Measurements from ENCODE around the gene GYPC. TPM values are rescaled to one million over a fixed set of nuclear protein-coding genes. Genes with fewer than 3 reads are reported as not detected.

Gene GYPC
- total and polyA plus RNA-seq, 2 of the 4 experiments (the other 2 are of a cell fraction): 53.4 to 96.3 TPM

GRCh38 chr2:126723281-126723815, 67.4 kb downstream of the GYPC start:
- POLR2A ChIA-PET (ENCODE audit: unreplicated experiment): no interaction called here
- 60% methylated on average over 1 of the region's 2 CpGs; no CpG with 5 or more reads in 1 of the 2 experiments for WGBS, 2 experiments (ENCODE audit: extremely low coverage in 2 of 2, insufficient read length in 1 of 2)
- Histone ChIP-seq H4K20me1 (ENCODE audit: insufficient read depth, low read length) (no peaks in the 10 kb centered on the region), H2AFZ (replicated peaks; ENCODE audit: low read length, poor library complexity) (no peak overlapping the region), H3K9me3 (ENCODE audit: control insufficient read depth, insufficient read depth, low read length) (no peaks in the 10 kb centered on the region), H3K56ac (ENCODE audit: extremely low read depth, insufficient read depth, low read length) (no peak overlapping the region), H4K5ac (ENCODE audit: low read depth, low read length) (no peak overlapping the region), H3K79me1 (ENCODE audit: low read depth in 1 of 2, low read length in 2 of 2) (no peaks in the 10 kb centered on the region), H3K27ac (ENCODE audit: insufficient read depth, low read length) (no peak overlapping the region), H3K9me1 (ENCODE audit: insufficient read depth, low read length) (no peaks in the 10 kb centered on the region), H2BK15ac (ENCODE audit: low read depth, low read length) (no peak overlapping the region), H2BK120ac (ENCODE audit: low read depth, low read length) (no peak overlapping the region), H3K36me3 (ENCODE audit: control insufficient read depth, insufficient read depth, low read length) (no peaks in the 10 kb centered on the region), H4K91ac (ENCODE audit: insufficient read depth, low read depth, low read length) (no peak overlapping the region), H3K4me1 (ENCODE audit: control insufficient read depth, insufficient read depth, low read length) (no peaks in the 10 kb centered on the region), H2AK5ac (ENCODE audit: low read depth, low read length) (no peak overlapping the region), H3K27me3 (ENCODE audit: control insufficient read depth, insufficient read depth, low read length) (peaks cover 2% of the 10 kb centered on the region), H3K23ac (ENCODE audit: low read depth, low read length) (no peak overlapping the region), H3K4me2 (ENCODE audit: low read depth, low read length) (no peak overlapping the region), H3K4ac (ENCODE audit: low read depth, low read length) (no peak overlapping the region), H3K18ac (ENCODE audit: low read depth, low read length) (no peak overlapping the region), H3K4me3 (ENCODE audit: insufficient read depth, low read depth, low read length) (no peak overlapping the region), H4K8ac (ENCODE audit: low read depth in 2 of 2, low read length in 2 of 2) (no peak overlapping the region), H2AK9ac (replicated peaks; ENCODE audit: low read depth, low read length, poor library complexity) (no peak overlapping the region), H3K14ac (replicated peaks; ENCODE audit: low read depth, low read length) (no peak overlapping the region), H3K9ac (ENCODE audit: low read depth, low read length) (no peak overlapping the region), H2BK20ac (ENCODE audit: low read depth, low read length) (no peak overlapping the region), H2BK5ac (ENCODE audit: low read depth, low read length, poor library complexity, severe bottlenecking) (no peak overlapping the region)
- in situ Hi-C loops (cut with MboI; ENCODE audit: low sequenced_read_pairs) (no loop called here), dilution Hi-C loops (cut with HindIII; ENCODE audit: low sequenced_read_pairs, unreplicated experiment) (no loop called here), intact Hi-C loops (cut with micrococcal nuclease) (no loop called here)
- no TSS peak for BruUV-seq (replicated peaks)
- ATAC-seq (ENCODE audit: low read depth): no peak
- CTCF ChIA-PET: no interaction called here
- no peak for TF ChIP-seq POLR2A (IDR thresholded peaks at IDR 0.05; ENCODE audit: low read depth, low read length)
- TF ChIP-seq MAFK (IDR thresholded peaks at IDR 0.05; ENCODE audit: low read depth, low read length): no peak
- no peak for DNase-seq
